ENCODE data around the gene CA10. TPM values are rescaled to one million over a fixed set of nuclear protein-coding genes. Genes with fewer than 3 reads are reported as not detected.

The CA10 gene
- total and polyA plus RNA-seq, 2 experiments from 2014 or later, result not detected

- TF ChIP-seq EZH2phosphoT487 (IDR thresholded peaks at IDR 0.05; ENCODE audit: insufficient read depth, low read depth), result no peak
- TF ChIP-seq EZH2 (IDR thresholded peaks at IDR 0.05; ENCODE audit: insufficient read depth, poor library complexity, severe bottlenecking), result no peak
- in situ Hi-C loops (cut with MboI), result no loop called here
Observed at GRCh38 chr17:52120465-52120864, 38.0 kb downstream of the CA10 start.

GRCh38 chr17:52110923-52111581 lies 47.5 kb downstream of the CA10 start:
- Histone ChIP-seq H2AFZ (no peak overlapping the region), H3K79me2 (ENCODE audit: insufficient read depth) (no peaks in the 10 kb centered on the region), H3K27ac (no peak overlapping the region), H4K20me1 (ENCODE audit: insufficient read depth) (no peaks in the 10 kb centered on the region), H3K9ac (no peak overlapping the region), H3K36me3 (ENCODE audit: low read depth) (no peaks in the 10 kb centered on the region), H3F3A (ENCODE audit: insufficient read depth) (no peaks in the 10 kb centered on the region), H3K4me1 (ENCODE audit: insufficient read depth) (no peaks in the 10 kb centered on the region), H3K9me2 (ENCODE audit: insufficient read depth) (no peaks in the 10 kb centered on the region), H3K4me2 (ENCODE audit: unreplicated experiment) (no peak overlapping the region), H3K4me3 (no peak overlapping the region), H3K9me3 (ENCODE audit: low read depth) (no peaks in the 10 kb centered on the region), H3K27me3 (replicated peaks; ENCODE audit: insufficient read depth) (no peaks in the 10 kb centered on the region)
- TF ChIP-seq EZH2phosphoT487 (IDR thresholded peaks at IDR 0.05; ENCODE audit: insufficient read depth, low read depth) (no peak), EZH2 (IDR thresholded peaks at IDR 0.05; ENCODE audit: insufficient read depth, poor library complexity, severe bottlenecking) (no peak)
- DNase-seq, result no peak
- in situ Hi-C loops (cut with MboI), result no loop called here
- WGBS, 2 experiments (ENCODE audit: low coverage in 1 of 2, low lambda C conversion rate in 2 of 2, missing lambda C conversion rate in 2 of 2), result 26 to 33% methylated on average over 4 of the region's 4 CpGs

More at GRCh38 chr17:52120465-52120864, 38.0 kb downstream of the CA10 start:
- Histone ChIP-seq H3K36me3 (ENCODE audit: low read depth) (no peaks in the 10 kb centered on the region), H3K4me1 (ENCODE audit: insufficient read depth) (no peaks in the 10 kb centered on the region), H3K27ac (no peak overlapping the region), H3K79me2 (ENCODE audit: insufficient read depth) (no peaks in the 10 kb centered on the region), H2AFZ (no peak overlapping the region), H4K20me1 (ENCODE audit: insufficient read depth) (no peaks in the 10 kb centered on the region), H3K9me2 (ENCODE audit: insufficient read depth) (no peaks in the 10 kb centered on the region), H3K27me3 (replicated peaks; ENCODE audit: insufficient read depth) (no peaks in the 10 kb centered on the region), H3K4me3 (no peak overlapping the region), H3K9ac (no peak overlapping the region), H3F3A (ENCODE audit: insufficient read depth) (no peaks in the 10 kb centered on the region), H3K9me3 (ENCODE audit: low read depth) (no peaks in the 10 kb centered on the region), H3K4me2 (ENCODE audit: unreplicated experiment) (no peak overlapping the region)
- WGBS, 2 experiments (ENCODE audit: low coverage in 1 of 2, low lambda C conversion rate in 2 of 2, missing lambda C conversion rate in 2 of 2), result 6 to 11% methylated on average over 2 of the region's 2 CpGs
- no peak for DNase-seq

- no peaks in the 10 kb centered on the region for H3K9me3 ChIP-seq (ENCODE audit: low read depth)
- no peaks in the 10 kb centered on the region for H3K4me1 ChIP-seq (ENCODE audit: insufficient read depth)
- H3K27ac ChIP-seq, result no peak overlapping the region
- DNase-seq, result peak; percentile 58
- H4K20me1 ChIP-seq (ENCODE audit: insufficient read depth), result no peaks in the 10 kb centered on the region
- no peak overlapping the region for H3K4me2 ChIP-seq (ENCODE audit: unreplicated experiment)
- no peak for TF ChIP-seq EZH2 (IDR thresholded peaks at IDR 0.05; ENCODE audit: insufficient read depth, poor library complexity, severe bottlenecking)
- TF ChIP-seq EZH2phosphoT487 (IDR thresholded peaks at IDR 0.05; ENCODE audit: insufficient read depth, low read depth), result no peak
- in situ Hi-C loops (cut with MboI), result no loop called here
- WGBS, 2 experiments (ENCODE audit: low coverage in 1 of 2, low lambda C conversion rate in 2 of 2, missing lambda C conversion rate in 2 of 2), result 25 to 26% methylated on average over 7 of the region's 7 CpGs
- H3K27me3 ChIP-seq (replicated peaks; ENCODE audit: insufficient read depth), result no peaks in the 10 kb centered on the region
- H2AFZ ChIP-seq, result no peak overlapping the region
- H3K79me2 ChIP-seq (ENCODE audit: insufficient read depth), result no peaks in the 10 kb centered on the region
- no peaks in the 10 kb centered on the region for H3F3A ChIP-seq (ENCODE audit: insufficient read depth)
- H3K4me3 ChIP-seq, result no peak overlapping the region
- no peak overlapping the region for H3K9ac ChIP-seq
- no peaks in the 10 kb centered on the region for H3K36me3 ChIP-seq (ENCODE audit: low read depth)
- no peaks in the 10 kb centered on the region for H3K9me2 ChIP-seq (ENCODE audit: insufficient read depth)
Observed at GRCh38 chr17:52106638-52107261, 51.8 kb downstream of the CA10 start.

GRCh38 chr17:52106072-52106471 lies 52.4 kb downstream of the CA10 start:
- H2AFZ ChIP-seq, result no peak overlapping the region
- no peaks in the 10 kb centered on the region for H3F3A ChIP-seq (ENCODE audit: insufficient read depth)
- no peak overlapping the region for H3K4me3 ChIP-seq
- TF ChIP-seq EZH2phosphoT487 (IDR thresholded peaks at IDR 0.05; ENCODE audit: insufficient read depth, low read depth), result no peak
- TF ChIP-seq EZH2 (IDR thresholded peaks at IDR 0.05; ENCODE audit: insufficient read depth, poor library complexity, severe bottlenecking), result no peak
- no peak overlapping the region for H3K27ac ChIP-seq
- no peak overlapping the region for H3K4me2 ChIP-seq (ENCODE audit: unreplicated experiment)
- no peaks in the 10 kb centered on the region for H3K27me3 ChIP-seq (replicated peaks; ENCODE audit: insufficient read depth)
- WGBS, 2 experiments (ENCODE audit: low coverage in 1 of 2, low lambda C conversion rate in 2 of 2, missing lambda C conversion rate in 2 of 2), result 21 to 23% methylated on average over 8 of the region's 8 CpGs
- no peaks in the 10 kb centered on the region for H3K36me3 ChIP-seq (ENCODE audit: low read depth)
- in situ Hi-C loops (cut with MboI), result no loop called here
- H3K9me3 ChIP-seq (ENCODE audit: low read depth), result no peaks in the 10 kb centered on the region
- no peaks in the 10 kb centered on the region for H3K9me2 ChIP-seq (ENCODE audit: insufficient read depth)
- H4K20me1 ChIP-seq (ENCODE audit: insufficient read depth), result no peaks in the 10 kb centered on the region
- no peak overlapping the region for H3K9ac ChIP-seq
- no peaks in the 10 kb centered on the region for H3K79me2 ChIP-seq (ENCODE audit: insufficient read depth)
- no peaks in the 10 kb centered on the region for H3K4me1 ChIP-seq (ENCODE audit: insufficient read depth)
- DNase-seq, result peak; percentile 2
